ENCODE results near the gene OR52B4.
"Not testable (repeated sequence)": the region's sequence is repeated elsewhere in the genome, so short reads cannot be mapped to it uniquely, and the experiment has no call there.

Gene OR52B4

DNA sequence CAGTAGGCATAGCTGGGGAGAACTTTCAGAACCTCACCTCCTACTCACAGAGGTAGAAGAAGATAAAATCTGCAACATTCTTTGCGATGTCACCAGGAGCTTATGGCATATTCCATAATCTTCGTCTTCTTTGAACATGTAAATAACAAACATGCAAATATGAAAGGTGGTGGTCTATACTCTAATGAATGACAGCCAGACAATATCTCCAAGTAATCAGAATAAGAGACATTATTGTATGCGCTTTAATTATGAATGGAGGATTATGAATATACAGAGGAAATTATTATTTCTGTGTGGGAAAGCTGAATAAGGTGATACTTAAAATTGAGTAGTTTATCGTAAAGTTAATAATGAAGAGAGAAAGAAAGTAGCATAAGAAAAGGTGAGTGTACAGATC, at the start of gene OR52B4:
Gene OR52B4 (minus strand): TSS at position 101 of the 400 bp plus-strand sequence. CDS start 91 bp downstream, at position 10.
- ChIA-PET POLR2A (no interaction called here), CTCF (interaction anchor here (1.5 kb wide), 1 partner anchor 171 kb away, joined by 5 read pairs; no protein-coding TSS in a partner anchor)
- DNase-seq (ENCODE audit: extremely low spot score), result no peak
- TF ChIP-seq, protein P1, sequence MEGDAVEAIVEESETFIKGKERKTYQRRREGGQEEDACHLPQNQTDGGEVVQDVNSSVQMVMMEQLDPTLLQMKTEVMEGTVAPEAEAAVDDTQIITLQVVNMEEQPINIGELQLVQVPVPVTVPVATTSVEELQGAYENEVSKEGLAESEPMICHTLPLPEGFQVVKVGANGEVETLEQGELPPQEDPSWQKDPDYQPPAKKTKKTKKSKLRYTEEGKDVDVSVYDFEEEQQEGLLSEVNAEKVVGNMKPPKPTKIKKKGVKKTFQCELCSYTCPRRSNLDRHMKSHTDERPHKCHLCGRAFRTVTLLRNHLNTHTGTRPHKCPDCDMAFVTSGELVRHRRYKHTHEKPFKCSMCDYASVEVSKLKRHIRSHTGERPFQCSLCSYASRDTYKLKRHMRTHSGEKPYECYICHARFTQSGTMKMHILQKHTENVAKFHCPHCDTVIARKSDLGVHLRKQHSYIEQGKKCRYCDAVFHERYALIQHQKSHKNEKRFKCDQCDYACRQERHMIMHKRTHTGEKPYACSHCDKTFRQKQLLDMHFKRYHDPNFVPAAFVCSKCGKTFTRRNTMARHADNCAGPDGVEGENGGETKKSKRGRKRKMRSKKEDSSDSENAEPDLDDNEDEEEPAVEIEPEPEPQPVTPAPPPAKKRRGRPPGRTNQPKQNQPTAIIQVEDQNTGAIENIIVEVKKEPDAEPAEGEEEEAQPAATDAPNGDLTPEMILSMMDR (IDR thresholded peaks at IDR 0.05; ENCODE audit: control extremely low read depth, extremely low read depth, low read depth, missing control alignments), result no peak

DNA sequence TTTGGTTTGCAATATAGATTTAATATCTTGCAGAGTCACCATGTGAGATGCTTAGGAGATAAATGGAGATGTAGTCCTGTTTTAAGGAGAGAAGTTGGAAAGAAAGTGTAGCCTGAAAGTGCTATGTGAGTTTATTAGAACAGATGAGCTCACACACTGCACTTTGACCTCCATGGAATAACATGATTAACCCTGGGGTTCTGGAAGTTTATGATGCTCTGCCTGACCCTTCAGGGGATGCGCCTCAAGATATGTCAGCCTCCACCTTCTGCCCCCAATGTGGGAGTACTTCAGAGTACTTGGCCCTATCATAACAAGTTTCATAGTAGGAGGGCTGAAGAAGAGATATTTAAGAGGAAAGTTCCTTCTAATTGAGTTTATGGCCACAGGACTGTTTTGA, 48.6 kb upstream of the OR52B4 start:
- TF ChIP-seq, protein P1 (IDR thresholded peaks at IDR 0.05; ENCODE audit: control extremely low read depth, extremely low read depth, low read depth, missing control alignments), result no peak
- POLR2A ChIA-PET, result no interaction called here
- CTCF ChIA-PET, result no interaction called here

DNA sequence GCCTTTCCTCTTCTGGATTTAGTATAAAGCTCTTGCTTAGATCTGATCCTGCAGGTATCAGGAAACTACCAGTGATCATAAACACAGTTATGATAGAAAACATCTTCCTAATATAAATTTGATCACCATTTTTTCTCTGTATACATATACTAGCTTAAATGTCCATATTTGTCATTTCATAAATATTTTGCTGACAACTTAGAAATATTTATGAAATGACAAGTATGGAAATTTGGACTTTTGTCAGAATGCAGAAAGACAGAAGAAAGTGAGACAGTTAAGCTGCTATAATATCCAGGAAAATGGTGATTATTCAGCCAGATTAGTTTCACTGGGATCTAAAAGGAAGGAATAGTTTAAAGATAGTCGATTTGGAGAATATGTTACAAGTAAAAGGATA, 48.1 kb upstream of the OR52B4 start:
- ChIA-PET CTCF (interaction anchor here (1.2 kb wide), 1 partner anchor 229 kb away, joined by 3 read pairs; no protein-coding TSS in a partner anchor), POLR2A (no interaction called here)
- no peak for DNase-seq (ENCODE audit: extremely low spot score)

More for the DNA sequence above, 48.6 kb upstream of the OR52B4 start:
- no peak for DNase-seq (ENCODE audit: extremely low spot score)

DNA sequence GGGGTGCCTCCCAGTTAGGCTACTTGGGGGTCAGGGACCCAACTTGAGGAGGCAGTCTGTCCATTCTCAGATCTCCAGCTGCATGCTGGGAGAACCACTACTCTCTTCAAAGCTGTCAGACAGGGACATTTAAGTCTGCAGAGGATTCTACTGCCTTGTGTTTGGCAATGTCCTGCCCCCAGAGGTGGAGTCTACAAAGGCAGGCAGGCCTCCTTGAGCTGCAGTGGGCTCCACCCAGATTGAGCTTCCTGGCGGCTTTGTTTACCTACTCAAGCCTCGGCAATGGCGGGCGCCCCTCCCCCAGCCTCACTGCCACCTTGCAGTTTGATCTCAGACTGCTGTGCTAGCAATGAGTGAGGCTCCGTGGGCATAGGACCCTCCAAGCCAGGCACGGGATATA, 38.0 kb upstream of the OR52B4 start:
- CTCF ChIA-PET; POLR2A ChIA-PET; DNase-seq (ENCODE audit: extremely low spot score): not testable (repeated sequence)

More for the DNA sequence above, 48.1 kb upstream of the OR52B4 start:
- TF ChIP-seq, protein P1 (IDR thresholded peaks at IDR 0.05; ENCODE audit: control extremely low read depth, extremely low read depth, low read depth, missing control alignments), result no peak

DNA sequence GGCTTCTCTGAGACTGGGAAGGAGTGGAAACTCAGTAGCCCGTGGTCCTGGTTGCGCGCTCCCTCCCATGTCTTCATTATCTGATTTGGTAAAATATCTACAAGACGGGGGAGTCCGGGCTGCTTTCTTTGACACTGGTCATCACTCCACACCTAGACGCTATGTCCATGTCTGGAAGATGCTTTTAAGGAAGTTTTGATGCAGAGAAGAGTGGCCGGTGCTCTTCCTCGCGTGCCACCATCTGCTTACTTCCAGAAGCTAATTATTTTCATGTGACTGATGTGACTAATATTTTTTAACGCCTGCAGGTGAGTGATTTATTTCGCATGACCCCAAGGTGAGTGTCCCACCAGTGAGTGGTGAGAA, 25.7 kb upstream of the OR52B4 start:
- CTCF ChIA-PET, result no interaction called here
- POLR2A ChIA-PET, result no interaction called here

DNA sequence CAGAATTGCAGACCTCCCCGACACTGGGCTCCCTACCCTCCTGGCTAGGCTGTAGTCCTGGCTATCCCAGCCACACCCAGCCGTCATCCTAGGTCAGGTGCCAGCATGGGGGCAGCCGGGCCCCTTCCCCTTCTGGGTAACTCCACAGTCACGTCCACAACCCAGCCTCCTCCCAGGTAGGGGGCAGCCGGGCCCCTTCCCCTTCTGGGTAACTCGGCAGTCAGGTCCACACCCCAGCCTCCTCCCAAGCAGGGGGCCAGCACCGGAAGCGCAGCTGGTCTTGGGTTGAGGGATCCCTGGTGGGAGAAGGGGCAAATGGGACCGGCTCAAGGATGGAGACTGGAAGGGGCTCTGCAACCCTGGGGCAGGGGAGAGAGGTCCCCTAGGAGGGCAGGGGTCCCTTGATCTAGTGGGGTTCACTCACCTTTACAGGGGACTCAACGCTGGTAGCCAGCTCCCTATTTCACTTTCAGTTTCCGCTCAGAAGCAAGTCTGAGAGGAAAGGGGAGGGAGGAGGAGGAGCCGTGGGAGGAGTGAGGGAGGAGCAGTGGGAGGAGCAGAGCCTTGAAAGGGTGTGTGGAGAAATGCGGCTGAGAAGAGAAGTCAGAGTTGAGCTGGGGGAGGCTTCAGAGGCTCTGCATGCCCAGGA, 25.1 kb upstream of the OR52B4 start, which contains the start of gene TRIM21:
Gene TRIM21 (minus strand): TSS at position 494 of the 649 bp plus-strand sequence. CDS start 3,293 bp downstream, outside the sequence.
- ChIA-PET CTCF (interaction anchor here (1.2 kb wide), 1 partner anchor 12 kb away, joined by 3 read pairs; no protein-coding TSS in a partner anchor), POLR2A (no interaction called here)
- peak; percentile 88 for DNase-seq (ENCODE audit: extremely low spot score)
- TF ChIP-seq, protein P1 (IDR thresholded peaks at IDR 0.05; ENCODE audit: control extremely low read depth, extremely low read depth, low read depth, missing control alignments), result no peak

More for the DNA sequence above, 25.7 kb upstream of the OR52B4 start:
- TF ChIP-seq, protein P1 (IDR thresholded peaks at IDR 0.05; ENCODE audit: control extremely low read depth, extremely low read depth, low read depth, missing control alignments), result no peak
- no peak for DNase-seq (ENCODE audit: extremely low spot score)

DNA sequence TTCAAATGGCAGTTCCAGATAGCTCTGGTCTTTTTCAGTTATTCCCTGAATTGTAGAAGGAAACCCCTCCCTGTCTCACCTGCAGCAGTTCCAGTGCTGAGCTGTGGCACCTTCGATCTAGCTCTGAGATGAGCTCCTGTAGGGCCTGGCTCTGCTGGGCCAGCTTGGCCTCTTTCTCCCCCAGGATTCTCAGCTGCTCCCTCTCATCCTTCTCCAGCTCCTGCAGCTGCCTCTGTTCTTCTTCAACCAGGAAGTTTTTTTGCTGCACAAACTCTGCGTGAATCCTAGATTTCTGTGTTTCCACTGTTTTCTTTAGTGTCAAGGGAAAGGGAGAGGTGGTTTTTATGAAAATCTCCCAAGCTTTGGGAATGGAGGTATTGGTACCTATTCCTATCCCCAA, 20.0 kb upstream of the OR52B4 start:
- no peak for DNase-seq (ENCODE audit: extremely low spot score)
- ChIA-PET POLR2A (no interaction called here), CTCF (interaction anchor here (1.4 to 1.5 kb wide), 3 partner anchors 11 to 24 kb away, joined by 3 to 5 read pairs (median 4); no protein-coding TSS in a partner anchor)
- TF ChIP-seq, protein P1 (IDR thresholded peaks at IDR 0.05; ENCODE audit: control extremely low read depth, extremely low read depth, low read depth, missing control alignments), result no peak
